Adrenal gland (tissue), 12 donors: ENCODE measurements around the gene CDYL2. TPM values are rescaled to one million over a fixed set of nuclear protein-coding genes. Genes with fewer than 3 reads are reported as not detected.

ENCODE experiments used
- DNase-seq, 7 donors: peaks; one replicate each; pipeline ENCODE4 v3.0.0-alpha.2; 2019 to 2020
- H3K27ac ChIP-seq, 5 donors: fragments of 200-600 bp; sonication (generic) in 4 of 5; 1 replicate in 3 of 5; 2 replicates in 2 of 5; pipeline versions ENCODE4 v1.5.1 to v1.8.0; 2016 to 2020; ENCODE audit warnings: mild to moderate bottlenecking in 1 of 5
- H3K27me3 ChIP-seq: fragments of 200-600 bp; 2 replicates; pipeline ENCODE4 v1.8.0; 2021
- H3K36me3 ChIP-seq, 2 donors: fragments of 200-600 bp; replicated peaks in 1 of 2; 1 replicate in 1 of 2; 2 replicates in 1 of 2; pipeline versions ENCODE4 v1.5.1 to v1.8.0; 2018 to 2022
- H3K4me1 ChIP-seq, 2 donors: fragments of 200-600 bp; replicated peaks in 1 of 2; 1 replicate in 1 of 2; 2 replicates in 1 of 2; pipeline versions ENCODE4 v1.5.1 to v1.8.0; 2018 to 2021
- H3K4me3 ChIP-seq, 4 donors: fragments of 200-600 bp; sonication (generic) in 3 of 4; one replicate each; pipeline ENCODE4 v1.5.1; 2016 to 2018
- H3K9me3 ChIP-seq, 3 donors: fragments of 200-600 bp; sonication (generic) in 1 of 3; replicated peaks in 1 of 3; 1 replicate in 2 of 3; 2 replicates in 1 of 3; pipeline versions ENCODE4 v1.5.1 to v1.8.0; 2016 to 2021
- POLR2A ChIP-seq, 2 donors: fragments of 450-650 bp; IDR thresholded peaks; one replicate each; pipeline ENCODE4 v1.6.1; 2017; ENCODE audit warnings: antibody characterized with exemption in 2 of 2, mild to moderate bottlenecking in 2 of 2, moderate library complexity in 1 of 2
- WGBS, 4 donors: extraction: QIAGEN DNeasy Blood & Tissue Kit in 2 of 4; methylation state at CpG; one replicate each; pipeline versions ENCODE4 v1.1.5 to v1.1.7; 2013 to 2017; 5-methylcytosine and 5-hydroxymethylcytosine counted together
- intact Hi-C, 2 donors: fragments of 100-400 bp; cut with DNase I; formaldehyde crosslinking; loops; one replicate each; pipeline versions ENCODE4 v1.14.1 to v1.15.0; 2022 to 2023
- polyA plus RNA-seq, 3 donors: library from polyadenylated mRNA; stranded (reverse); fragments of 200-250 nt in 2 of 3; fragments of 350-450 nt in 1 of 3; fragmentation: Illumina TruSeq in 1 of 3; extraction: RNeasy Lipid Tissue Mini Kit (QIAGEN cat#74804) in 1 of 3; gene quantifications; one replicate each; pipeline ENCODE4 v1.2.3, GENCODE V29; 2013 to 2014
- total RNA-seq, 9 donors: library from RNA; depleted of rRNA in 4 of 9; stranded (reverse); fragments of >200 nt in 4 of 9; fragments of 120-200 nt in 1 of 9; fragmentation: NEBNext Ultra II Directional in 1 of 9; extraction: Animal tissue kit (Norgen Biotek cat#: 25700) in 1 of 9; gene quantifications; one replicate each; pipeline versions ENCODE4 v1.1.0 to v1.2.4, GENCODE V29; 2013 to 2023
- TF ChIP-seq, protein P1 (sequence below), 6 experiments: fragments of 450-650 bp in 4 of 6; fragments of 200-600 bp in 2 of 6; sonication (generic) in 1 of 6; IDR thresholded peaks; 1 replicate in 5 of 6; 2 replicates in 1 of 6; pipeline versions ENCODE4 v1.5.1 to v1.8.0; 2016 to 2021; ENCODE audit warnings: antibody characterized with exemption in 6 of 6, mild to moderate bottlenecking in 2 of 6, moderate library complexity in 1 of 6
- donor health status: healthy with polysubstance abuse.
- donor health status: Bipolar disorder and iron deficiency.
- donor health status: DM: yes; HTN: yes; CAD: no.
- donor health status: DM: no; HTN: no; CAD: no.
- donor health status: DM: no; HTN: no; CAD: no.
- donor health status: DM: yes; HTN: yes; CAD: no.

Gene CDYL2
- total and polyA plus RNA-seq, 12 donors = 0.61 to 14.0 (median 7.6) TPM

DNA sequence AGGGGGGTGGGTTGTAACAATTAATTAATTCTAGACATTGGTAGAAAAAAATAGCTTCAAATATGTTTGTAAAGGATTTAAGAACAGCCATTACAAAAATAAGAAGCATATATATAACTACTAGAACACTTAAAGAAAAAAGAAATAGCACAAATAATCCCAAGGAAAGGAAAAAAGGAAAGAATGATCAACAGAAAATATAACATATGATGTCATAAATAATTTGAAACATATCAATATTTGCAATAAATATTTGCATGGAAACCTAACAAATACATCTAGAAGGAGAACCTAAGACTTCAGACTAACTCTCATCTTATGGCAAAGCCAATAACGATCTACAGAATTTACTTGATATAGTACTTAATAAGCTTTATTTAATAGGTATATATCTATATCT is 28.9 kb downstream of the CDYL2 start:
- Histone ChIP-seq H3K9me3 (peaks cover 0 to 11% (median 9%) of the 10 kb centered on the region in 3 donors), H3K36me3 (no peaks in the 10 kb centered on the region), H3K27ac (no peak overlapping the region), H3K4me3 (no peak overlapping the region), H3K4me1 (no peaks in the 10 kb centered on the region), H3K27me3 (no peaks in the 10 kb centered on the region)
- no peak for DNase-seq
- TF ChIP-seq, protein P1, sequence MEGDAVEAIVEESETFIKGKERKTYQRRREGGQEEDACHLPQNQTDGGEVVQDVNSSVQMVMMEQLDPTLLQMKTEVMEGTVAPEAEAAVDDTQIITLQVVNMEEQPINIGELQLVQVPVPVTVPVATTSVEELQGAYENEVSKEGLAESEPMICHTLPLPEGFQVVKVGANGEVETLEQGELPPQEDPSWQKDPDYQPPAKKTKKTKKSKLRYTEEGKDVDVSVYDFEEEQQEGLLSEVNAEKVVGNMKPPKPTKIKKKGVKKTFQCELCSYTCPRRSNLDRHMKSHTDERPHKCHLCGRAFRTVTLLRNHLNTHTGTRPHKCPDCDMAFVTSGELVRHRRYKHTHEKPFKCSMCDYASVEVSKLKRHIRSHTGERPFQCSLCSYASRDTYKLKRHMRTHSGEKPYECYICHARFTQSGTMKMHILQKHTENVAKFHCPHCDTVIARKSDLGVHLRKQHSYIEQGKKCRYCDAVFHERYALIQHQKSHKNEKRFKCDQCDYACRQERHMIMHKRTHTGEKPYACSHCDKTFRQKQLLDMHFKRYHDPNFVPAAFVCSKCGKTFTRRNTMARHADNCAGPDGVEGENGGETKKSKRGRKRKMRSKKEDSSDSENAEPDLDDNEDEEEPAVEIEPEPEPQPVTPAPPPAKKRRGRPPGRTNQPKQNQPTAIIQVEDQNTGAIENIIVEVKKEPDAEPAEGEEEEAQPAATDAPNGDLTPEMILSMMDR (IDR thresholded peaks at IDR 0.05) = no peak
- TF ChIP-seq POLR2A (IDR thresholded peaks at IDR 0.05) = no peak
- intact Hi-C loops = no loop called here
- WGBS, 4 donors = 88 to 98% (median 92%) methylated on average over 1 of the region's 1 CpG

DNA sequence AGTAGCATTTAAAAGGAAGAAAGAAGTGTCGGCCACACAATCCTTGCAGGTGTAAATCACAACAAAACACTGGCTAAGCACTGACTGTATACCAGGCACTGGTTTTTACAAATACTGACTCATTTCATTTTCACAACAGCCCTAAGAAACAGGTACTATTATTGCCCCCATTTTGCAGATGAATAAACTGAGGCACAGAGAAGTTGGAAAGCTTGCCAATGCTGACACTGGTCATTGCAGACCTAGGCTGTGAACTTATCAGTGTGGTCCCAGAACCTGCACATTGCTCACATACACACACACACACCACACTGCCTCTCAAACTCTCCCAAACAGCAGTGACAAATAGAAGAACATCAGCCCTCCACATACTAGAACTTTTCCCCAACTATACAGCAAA is 37.6 kb downstream of the CDYL2 start:
- 76 to 85% (median 84%) methylated on average over 1 of the region's 1 CpG for WGBS, 4 donors
- TF ChIP-seq, protein P1 (IDR thresholded peaks at IDR 0.05) = no peak
- TF ChIP-seq POLR2A (IDR thresholded peaks at IDR 0.05) = no peak
- Histone ChIP-seq H3K36me3 (no peaks in the 10 kb centered on the region), H3K27me3 (no peaks in the 10 kb centered on the region), H3K27ac (no peak overlapping the region), H3K4me1 (no peaks in the 10 kb centered on the region), H3K9me3 (peaks cover 0 to 11% (median 0%) of the 10 kb centered on the region in 3 donors), H3K4me3 (no peak overlapping the region)
- intact Hi-C loops = no loop called here
- DNase-seq = no peak

DNA sequence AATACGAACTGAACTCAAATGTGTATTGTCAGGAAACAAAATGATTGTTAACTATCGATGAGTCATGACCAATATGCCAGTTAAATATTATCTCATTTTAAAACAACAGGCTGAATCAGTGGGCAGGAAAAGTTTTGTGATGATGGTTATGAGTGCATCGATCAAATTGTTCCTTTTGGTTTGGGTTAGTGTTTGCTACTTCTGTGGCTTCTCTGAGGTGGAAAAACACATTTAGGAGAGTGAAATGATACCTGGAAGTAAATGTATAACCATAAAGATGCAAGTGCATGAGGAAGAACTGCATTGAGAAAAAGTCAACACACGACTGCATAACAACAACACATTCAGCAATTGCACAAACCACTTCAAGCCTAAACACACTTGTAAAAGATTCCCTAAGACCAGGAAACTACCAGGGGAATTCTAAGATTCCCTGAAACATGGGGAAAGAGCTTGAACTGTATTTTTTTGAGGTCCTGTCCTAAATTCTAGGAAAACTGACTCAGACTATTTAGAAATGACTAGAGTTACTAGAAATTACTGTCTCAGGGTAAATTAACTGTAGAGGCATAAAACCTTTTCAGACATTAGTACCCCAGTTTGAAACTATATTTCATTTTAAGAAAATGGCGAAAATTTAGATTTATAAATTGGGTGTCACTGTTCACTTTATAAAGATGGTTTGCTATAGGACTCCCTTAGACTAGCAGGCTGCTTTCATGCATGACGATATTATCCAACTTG is 44.8 kb downstream of the CDYL2 start:
- no peak for TF ChIP-seq POLR2A (IDR thresholded peaks at IDR 0.05)
- TF ChIP-seq, protein P1 (IDR thresholded peaks at IDR 0.05) = no peak
- Histone ChIP-seq H3K27ac (no peak overlapping the region), H3K27me3 (no peaks in the 10 kb centered on the region), H3K36me3 (no peaks in the 10 kb centered on the region), H3K4me3 (no peak overlapping the region), H3K9me3 (no peaks in the 10 kb centered on the region), H3K4me1 (no peaks in the 10 kb centered on the region)
- WGBS, 4 donors = 81 to 89% (median 87%) methylated on average over 6 of the region's 6 CpGs
- intact Hi-C loops = no loop called here
- no peak for DNase-seq

DNA sequence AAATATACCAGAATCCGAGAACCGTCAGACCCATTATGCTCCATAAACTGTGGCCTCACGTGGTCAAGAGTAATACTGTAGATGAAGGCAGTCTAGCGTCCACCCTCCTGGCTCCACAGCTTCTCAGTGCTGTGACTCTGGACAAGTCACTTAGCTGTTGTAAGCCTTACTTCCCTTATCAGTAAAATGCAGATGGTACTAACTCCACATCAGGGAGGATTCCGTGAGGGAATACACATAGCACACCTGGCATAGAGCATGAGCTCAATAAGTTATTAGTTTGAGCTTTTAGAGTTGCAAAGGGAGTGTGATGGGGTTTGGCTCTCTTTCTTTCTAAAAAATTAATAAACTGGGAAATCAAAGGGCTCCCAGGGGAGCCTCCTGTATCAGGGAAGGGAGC is 49.9 kb downstream of the CDYL2 start:
- Histone ChIP-seq H3K4me1 (peaks cover 0 to 7% of the 10 kb centered on the region in 2 donors), H3K9me3 (no peaks in the 10 kb centered on the region), H3K4me3 (no peak overlapping the region), H3K27ac (no peak overlapping the region), H3K27me3 (no peaks in the 10 kb centered on the region), H3K36me3 (no peaks in the 10 kb centered on the region)
- WGBS, 4 donors = 88 to 97% (median 93%) methylated on average over 5 of the region's 5 CpGs
- no peak for TF ChIP-seq POLR2A (IDR thresholded peaks at IDR 0.05)
- TF ChIP-seq, protein P1 (IDR thresholded peaks at IDR 0.05) = no peak
- no peak for DNase-seq
- intact Hi-C loops = no loop called here
